ENCODE measurements around the gene DLG4.

DLG4 gene

DNA sequence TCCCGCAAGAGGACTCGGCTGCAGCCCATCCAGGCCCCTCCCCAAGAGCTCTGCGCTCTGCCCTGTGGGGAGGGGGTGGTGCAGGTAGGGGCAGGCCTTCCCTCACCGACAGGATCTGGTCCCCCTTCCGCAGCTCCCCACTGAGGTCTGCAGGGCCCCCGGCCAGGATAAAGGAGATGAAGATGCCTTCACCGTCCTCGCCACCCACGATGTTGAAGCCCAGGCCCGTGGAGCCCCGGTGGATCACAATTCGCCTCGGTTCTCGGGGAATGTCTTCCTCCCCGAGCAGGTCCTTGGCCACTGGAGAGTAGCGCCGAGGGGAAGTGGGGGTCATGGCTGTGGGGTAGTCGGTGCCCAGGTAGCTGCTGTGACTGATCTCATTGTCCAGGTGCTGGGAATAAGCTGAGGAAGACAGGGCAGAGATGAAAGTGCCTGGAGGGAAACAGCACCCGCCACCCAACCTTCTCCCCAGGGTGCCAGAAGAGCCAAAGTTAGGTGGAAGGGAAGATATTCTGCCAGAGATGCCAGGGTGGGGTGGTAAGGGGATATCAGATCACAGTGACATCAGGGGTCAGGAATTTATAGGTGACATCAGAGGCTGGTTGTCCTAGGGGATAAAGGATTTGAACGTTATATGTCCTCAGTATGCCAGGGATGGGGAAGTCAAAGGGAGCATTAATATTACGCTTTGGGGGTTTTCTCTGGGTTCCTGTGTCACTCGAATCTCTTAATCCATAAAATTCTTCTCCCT is 22.8 kb downstream of the DLG4 start:
- Histone ChIP-seq H3K36me3 (peaks cover 91 to 99% (median 95%) of the 10 kb centered on the region in 11 experiments), H3K27ac (no peak overlapping the region), H4K20me1 (peaks cover 0 to 48% (median 0%) of the 10 kb centered on the region in 11 experiments; a peak in 8 of 22 replicates), H3K9ac (no peak overlapping the region), H3K4me2 (no peak overlapping the region), H3K9me3 (replicated peaks in 1 of 11) (no peaks in the 10 kb centered on the region), H3K27me3 (no peaks in the 10 kb centered on the region), H3K4me3 (no peak overlapping the region), H3K4me1 (peaks cover 0 to 7% (median 0%) of the 10 kb centered on the region in 10 experiments; a peak in 2 of 20 replicates)
- no peak for TF ChIP-seq Cebpa-rat (IDR thresholded peaks at IDR 0.05)

DNA sequence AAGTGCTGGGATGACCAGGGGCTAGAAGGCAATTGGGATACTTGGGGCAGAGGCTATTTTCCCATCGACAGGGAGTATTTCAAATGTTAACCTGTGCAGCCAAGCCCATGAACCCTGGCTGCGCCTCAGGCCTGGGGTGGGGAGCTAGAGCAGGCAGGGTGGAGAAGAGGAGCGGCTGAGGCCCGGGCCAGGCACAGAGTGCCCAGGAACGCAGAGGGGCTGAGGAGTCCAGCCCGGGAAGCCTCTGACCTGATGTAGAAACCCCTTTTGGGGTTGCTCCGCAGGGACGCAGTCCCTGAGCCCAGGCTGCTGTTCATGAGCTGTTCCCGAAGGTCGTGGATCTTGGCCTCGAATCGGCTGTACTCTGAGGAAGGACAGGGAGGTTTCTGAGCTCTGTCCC is 23.7 kb downstream of the DLG4 start:
- Histone ChIP-seq H3K9me3 (replicated peaks in 1 of 11) (no peaks in the 10 kb centered on the region), H3K27ac (no peak overlapping the region), H3K4me3 (no peak overlapping the region), H3K36me3 (peaks cover 90 to 99% (median 95%) of the 10 kb centered on the region in 11 experiments), H3K4me1 (peaks cover 0 to 7% (median 0%) of the 10 kb centered on the region in 10 experiments; a peak in 2 of 20 replicates), H3K9ac (no peak overlapping the region), H3K27me3 (no peaks in the 10 kb centered on the region), H3K4me2 (no peak overlapping the region), H4K20me1 (peaks cover 0 to 57% (median 0%) of the 10 kb centered on the region in 11 experiments; a peak in 8 of 22 replicates)
- TF ChIP-seq Cebpa-rat (IDR thresholded peaks at IDR 0.05), result no peak

DNA sequence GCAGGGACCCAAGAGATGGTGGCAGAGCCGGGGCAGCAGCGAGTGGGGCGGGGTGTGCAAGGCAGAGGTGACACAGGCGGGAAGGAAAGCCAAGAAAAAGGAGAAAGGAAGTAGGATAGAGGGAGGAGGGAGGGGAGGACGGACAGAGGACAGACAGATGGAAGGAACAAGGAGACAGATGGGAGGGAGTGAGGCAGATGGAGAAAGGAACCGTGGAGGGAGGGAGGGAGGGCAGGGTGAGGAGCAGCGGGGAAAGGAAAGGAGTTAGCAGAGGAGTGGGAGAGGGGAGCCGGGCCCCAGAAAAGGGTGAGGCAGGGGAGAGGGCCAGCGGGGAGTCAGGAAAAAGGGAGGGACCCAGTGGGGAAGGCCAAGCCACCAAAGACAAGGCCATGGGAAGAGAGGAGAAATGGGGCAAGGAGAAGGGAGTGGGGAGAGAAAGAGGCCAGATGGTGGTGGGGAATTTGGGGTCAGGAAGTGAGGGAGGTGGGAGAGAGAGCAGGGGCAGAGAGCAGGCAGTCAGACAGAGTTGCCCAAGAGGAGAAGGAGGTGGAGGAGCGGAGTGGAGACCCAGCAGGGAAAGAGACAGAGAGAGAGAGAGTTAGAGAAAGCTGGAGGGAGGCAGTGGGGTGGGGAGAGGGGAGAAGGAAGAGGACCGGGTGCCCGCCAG is 27.2 kb downstream of the DLG4 start:
- peaks cover 0 to 7% (median 0%) of the 10 kb centered on the region in 10 experiments; a peak in 2 of 20 replicates for H3K4me1 ChIP-seq
- H3K9me3 ChIP-seq (replicated peaks in 1 of 11), result no peaks in the 10 kb centered on the region
- TF ChIP-seq Cebpa-rat (IDR thresholded peaks at IDR 0.05), result no peak
- H4K20me1 ChIP-seq, result peaks cover 0 to 71% (median 0%) of the 10 kb centered on the region in 11 experiments; a peak in 8 of 22 replicates
- H3K27me3 ChIP-seq, result no peaks in the 10 kb centered on the region
- peaks cover 66 to 97% (median 76%) of the 10 kb centered on the region in 11 experiments for H3K36me3 ChIP-seq
- no peak overlapping the region for H3K9ac ChIP-seq
- H3K27ac ChIP-seq, result no peak overlapping the region
- H3K4me3 ChIP-seq, result no peak overlapping the region
- H3K4me2 ChIP-seq, result no peak overlapping the region

DNA sequence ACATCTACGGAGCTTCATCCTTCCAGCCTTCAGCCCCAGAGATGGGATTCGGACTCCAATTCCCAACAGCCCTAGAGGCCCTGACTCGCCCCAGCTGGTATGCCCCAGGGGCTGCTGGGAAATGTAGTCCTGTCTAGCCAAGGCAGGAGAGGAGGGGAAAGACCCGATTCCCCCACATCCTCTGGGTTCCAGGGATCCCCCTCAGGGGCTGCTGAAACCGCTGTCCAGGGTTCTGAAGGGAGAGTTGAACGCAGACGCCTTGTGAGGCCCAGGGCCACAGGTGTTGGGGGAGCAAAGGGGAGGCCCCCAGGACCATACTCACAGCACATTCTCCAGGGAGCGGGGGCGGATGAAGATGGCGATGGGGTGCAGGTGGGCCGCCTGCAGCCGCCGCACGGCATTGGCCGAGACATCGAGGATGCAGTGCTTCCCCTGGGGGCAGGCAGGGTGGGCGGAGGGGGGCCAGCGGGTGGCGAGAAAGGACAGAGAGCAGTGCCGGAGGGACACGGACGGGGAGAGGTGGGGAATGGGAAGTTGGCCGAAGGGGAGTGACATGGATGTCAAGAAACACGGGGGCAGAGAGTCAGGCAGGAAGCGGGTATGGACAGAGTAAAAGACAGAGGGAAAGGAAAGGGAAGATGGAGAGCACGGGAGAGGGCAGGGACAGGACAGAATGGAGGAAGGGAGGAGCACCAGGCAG is 27.9 kb downstream of the DLG4 start:
- Histone ChIP-seq H3K4me3 (no peak overlapping the region), H3K4me1 (peaks cover 0 to 7% (median 0%) of the 10 kb centered on the region in 10 experiments; a peak in 2 of 20 replicates), H3K9ac (no peak overlapping the region), H4K20me1 (peaks cover 0 to 71% (median 0%) of the 10 kb centered on the region in 11 experiments; a peak in 8 of 22 replicates), H3K4me2 (no peak overlapping the region), H3K27me3 (no peaks in the 10 kb centered on the region), H3K27ac (no peak overlapping the region), H3K9me3 (replicated peaks in 1 of 11) (no peaks in the 10 kb centered on the region), H3K36me3 (peaks cover 60 to 95% (median 70%) of the 10 kb centered on the region in 11 experiments)
- no peak for TF ChIP-seq Cebpa-rat (IDR thresholded peaks at IDR 0.05)

DNA sequence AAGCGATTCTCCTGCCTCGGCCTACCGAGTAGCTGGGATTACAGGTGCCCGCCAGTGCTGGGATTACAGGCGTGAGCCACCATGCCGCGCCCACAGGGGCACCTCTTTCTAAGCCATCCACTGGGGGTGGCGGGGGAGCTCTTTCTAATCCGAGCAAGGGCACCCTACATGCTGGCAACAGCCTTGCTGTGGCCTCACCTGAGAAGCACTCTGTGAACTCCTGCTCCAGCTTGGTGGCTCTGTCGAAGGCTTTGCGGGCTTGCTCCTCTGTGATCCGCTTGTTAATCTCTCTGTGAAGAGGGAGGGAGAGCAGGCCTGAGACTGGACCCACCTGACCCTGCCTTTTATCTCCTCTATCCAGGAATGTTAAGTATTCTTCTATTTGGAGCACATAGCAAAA is 28.6 kb downstream of the DLG4 start:
- no peak for TF ChIP-seq Cebpa-rat (IDR thresholded peaks at IDR 0.05)
- Histone ChIP-seq H3K9me3 (replicated peaks in 1 of 11) (no peaks in the 10 kb centered on the region), H3K4me2 (no peak overlapping the region), H4K20me1 (peaks cover 0 to 68% (median 0%) of the 10 kb centered on the region in 11 experiments; a peak in 8 of 22 replicates), H3K4me1 (peaks cover 0 to 7% (median 0%) of the 10 kb centered on the region in 10 experiments; a peak in 2 of 20 replicates), H3K36me3 (peaks cover 53 to 94% (median 69%) of the 10 kb centered on the region in 11 experiments), H3K27me3 (no peaks in the 10 kb centered on the region), H3K27ac (no peak overlapping the region), H3K4me3 (no peak overlapping the region), H3K9ac (no peak overlapping the region)

DNA sequence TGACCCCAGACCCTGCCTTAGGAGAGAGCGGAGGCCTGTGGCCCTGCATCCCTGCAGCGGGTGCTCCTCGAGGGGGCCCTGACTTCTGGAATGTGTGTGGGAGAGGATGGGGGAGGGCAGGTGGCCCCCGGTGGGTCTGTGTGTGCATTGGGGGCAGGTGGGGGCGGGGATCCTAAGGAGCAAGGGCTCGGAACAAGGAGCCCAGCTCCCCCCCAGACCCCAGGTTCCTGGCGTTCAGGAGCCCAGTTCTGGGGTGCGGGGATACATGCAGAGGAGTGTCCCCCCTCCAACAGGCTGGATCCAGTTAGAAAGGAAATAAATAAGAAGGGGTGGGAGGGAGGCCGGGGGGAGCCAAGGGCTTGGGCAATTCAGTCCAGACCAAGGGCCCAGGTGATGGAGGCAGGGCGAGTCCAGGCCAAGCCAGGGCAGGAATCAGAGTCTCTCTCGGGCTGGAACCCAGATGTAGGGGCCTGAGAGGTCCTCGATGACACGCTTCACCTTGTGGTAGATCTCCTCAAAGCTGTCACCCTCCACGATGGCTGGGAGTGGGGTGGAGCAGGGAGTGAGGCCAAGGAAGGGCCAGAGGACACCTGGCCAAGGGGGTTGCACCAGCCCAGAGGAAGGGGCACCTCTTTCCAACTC is 29.2 kb downstream of the DLG4 start:
- Histone ChIP-seq H3K4me1 (peaks cover 0 to 5% (median 0%) of the 10 kb centered on the region in 10 experiments; a peak in 2 of 20 replicates), H4K20me1 (peaks cover 0 to 64% (median 0%) of the 10 kb centered on the region in 11 experiments; a peak in 8 of 22 replicates), H3K27ac (no peak overlapping the region), H3K4me3 (no peak overlapping the region), H3K27me3 (no peaks in the 10 kb centered on the region), H3K36me3 (peaks cover 46 to 87% (median 62%) of the 10 kb centered on the region in 11 experiments), H3K9me3 (replicated peaks in 1 of 11) (no peaks in the 10 kb centered on the region), H3K9ac (no peak overlapping the region), H3K4me2 (no peak overlapping the region)
- TF ChIP-seq Cebpa-rat (IDR thresholded peaks at IDR 0.05), result no peak

DNA sequence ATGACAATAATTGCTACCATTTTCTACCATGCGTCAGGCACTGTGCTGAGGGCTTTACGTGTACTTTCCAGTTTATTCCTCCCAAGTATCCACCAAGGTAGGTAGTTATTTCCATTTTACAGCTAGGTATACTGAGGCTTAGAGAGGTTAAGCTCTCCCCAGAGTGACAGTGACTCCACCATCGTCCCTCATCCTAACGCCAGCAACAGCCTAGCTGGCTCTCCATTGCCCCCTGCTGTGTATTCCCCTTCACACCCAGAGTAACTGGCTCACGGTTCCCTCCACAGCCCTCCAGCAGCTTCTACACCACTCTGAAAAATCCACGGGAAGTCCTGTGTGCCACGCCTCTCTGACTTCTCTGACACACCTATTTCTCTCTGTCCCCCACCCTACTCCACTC is 33.4 kb downstream of the DLG4 start:
- H4K20me1 ChIP-seq, result peaks cover 0 to 36% (median 0%) of the 10 kb centered on the region in 11 experiments; a peak in 3 of 22 replicates
- no peak overlapping the region for H3K4me3 ChIP-seq
- no peaks in the 10 kb centered on the region for H3K27me3 ChIP-seq
- H3K27ac ChIP-seq, result no peak overlapping the region
- no peaks in the 10 kb centered on the region for H3K9me3 ChIP-seq (replicated peaks in 1 of 11)
- H3K36me3 ChIP-seq, result peaks cover 8 to 46% (median 24%) of the 10 kb centered on the region in 11 experiments
- H3K9ac ChIP-seq, result no peak overlapping the region
- no peak overlapping the region for H3K4me2 ChIP-seq
- no peak for TF ChIP-seq Cebpa-rat (IDR thresholded peaks at IDR 0.05)
- H3K4me1 ChIP-seq, result peaks cover 0 to 14% (median 3%) of the 10 kb centered on the region in 10 experiments; a peak in 7 of 20 replicates

DNA sequence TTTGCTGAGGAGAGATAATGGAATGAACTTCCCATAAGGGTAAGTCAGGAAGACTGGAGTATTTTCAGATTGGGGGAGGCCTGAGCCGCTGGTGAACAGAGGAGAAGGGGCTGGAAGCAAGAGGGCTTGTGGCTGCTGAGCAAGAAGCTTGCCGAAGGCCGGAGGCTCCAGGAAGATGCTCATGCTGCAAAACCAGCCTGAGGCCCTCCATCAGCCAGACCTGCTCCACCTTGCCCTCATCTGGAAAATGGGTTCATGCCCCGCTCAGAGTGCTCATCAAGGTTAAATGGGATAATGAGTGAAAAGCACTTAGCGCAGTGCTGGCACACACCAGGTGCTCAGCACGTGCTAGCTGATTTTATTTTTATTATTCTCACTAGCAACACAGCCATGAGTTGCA is 35.0 kb downstream of the DLG4 start:
- no peak overlapping the region for H3K4me2 ChIP-seq
- H3K4me1 ChIP-seq, result peaks cover 0 to 14% (median 3%) of the 10 kb centered on the region in 10 experiments; a peak in 7 of 20 replicates
- no peak overlapping the region for H3K4me3 ChIP-seq
- H3K27me3 ChIP-seq, result no peaks in the 10 kb centered on the region
- no peak for TF ChIP-seq Cebpa-rat (IDR thresholded peaks at IDR 0.05)
- peaks cover 0 to 27% (median 0%) of the 10 kb centered on the region in 11 experiments; a peak in 3 of 22 replicates for H4K20me1 ChIP-seq
- H3K9me3 ChIP-seq (replicated peaks in 1 of 11), result no peaks in the 10 kb centered on the region
- no peak overlapping the region for H3K27ac ChIP-seq
- peaks cover 0 to 33% (median 11%) of the 10 kb centered on the region in 11 experiments; a peak in 11 of 22 replicates for H3K36me3 ChIP-seq
- no peak overlapping the region; a peak in 1 of 22 replicates for H3K9ac ChIP-seq

All from BLaER1 treated with 17β-estradiol and CSF1 and Interleukin-3, amounts not matched to agents 10 nM and 100 nM (cell line).